ENCODE data around the gene CNTFR. TPM values are rescaled to one million over a fixed set of nuclear protein-coding genes. Genes with fewer than 3 reads are reported as not detected.
"Not testable (repeated sequence)": the region's sequence is repeated elsewhere in the genome, so short reads cannot be mapped to it uniquely, and the experiment has no call there.

CNTFR gene
- total RNA-seq, 1 experiment from 2014 or later: not detected

GRCh38 chr9:34544035-34544434 lies 45.5 kb downstream of the CNTFR start:
- Histone ChIP-seq H3K4me3 (no peak overlapping the region), H3K9me3 (replicated peaks) (no peaks in the 10 kb centered on the region), H3K27me3 (replicated peaks) (no peaks in the 10 kb centered on the region), H3K27ac (no peak overlapping the region), H3K4me1 (replicated peaks) (no peaks in the 10 kb centered on the region), H3K36me3 (no peaks in the 10 kb centered on the region)
- DNase-seq (ENCODE audit: low read depth in 1 of 2, low spot score in 2 of 2): no peak

DNA sequence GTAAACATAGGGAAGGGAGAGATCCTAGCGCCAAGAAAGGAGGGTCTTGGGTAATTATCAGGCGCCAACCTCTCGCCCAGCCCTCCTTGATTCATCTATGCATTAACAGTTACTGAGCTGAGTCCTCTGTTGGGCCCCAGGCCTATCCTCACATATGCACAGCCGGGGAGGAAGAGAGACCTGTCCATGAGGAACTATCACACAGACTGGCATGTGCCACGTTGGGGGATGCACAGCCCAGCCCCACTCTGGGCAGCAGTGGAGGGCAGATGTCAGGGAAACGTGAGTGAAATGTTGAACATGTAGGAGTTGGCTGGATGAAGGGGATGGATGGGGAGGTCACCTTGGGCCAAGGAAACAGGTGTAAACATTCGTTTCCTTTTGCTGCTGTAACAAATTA lies 48.0 kb downstream of the CNTFR start:
- Histone ChIP-seq H3K4me3 (no peak overlapping the region), H3K36me3 (no peaks in the 10 kb centered on the region), H3K4me1 (replicated peaks) (no peaks in the 10 kb centered on the region), H3K27ac (no peak overlapping the region), H3K27me3 (replicated peaks) (no peaks in the 10 kb centered on the region), H3K9me3 (replicated peaks) (no peaks in the 10 kb centered on the region)
- no peak for DNase-seq (ENCODE audit: low read depth in 1 of 2, low spot score in 2 of 2)

DNA sequence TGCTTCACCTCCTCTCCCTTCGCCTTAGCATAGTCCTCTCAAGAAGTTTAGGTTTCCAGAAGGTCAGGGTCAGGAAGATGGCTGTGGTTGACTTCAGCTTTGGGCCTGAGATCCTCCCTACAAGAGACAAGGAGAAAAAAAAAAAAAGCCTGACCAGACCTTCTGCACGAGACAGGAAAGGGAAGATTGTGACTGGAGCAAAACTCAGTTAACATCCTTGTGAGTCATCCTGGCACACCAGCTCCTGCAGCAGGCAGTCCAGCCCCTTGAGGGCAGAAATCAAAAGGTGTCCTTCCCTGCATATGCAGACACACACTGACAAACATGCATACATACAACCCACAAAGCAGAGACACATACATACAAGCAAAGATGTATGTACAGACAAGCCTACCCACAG lies 48.7 kb downstream of the CNTFR start:
- H3K27me3 ChIP-seq (replicated peaks): no peaks in the 10 kb centered on the region
- no peak overlapping the region for H3K27ac ChIP-seq
- H3K4me1 ChIP-seq (replicated peaks): no peaks in the 10 kb centered on the region
- no peaks in the 10 kb centered on the region for H3K36me3 ChIP-seq
- DNase-seq (ENCODE audit: low read depth in 1 of 2, low spot score in 2 of 2): no peak
- no peaks in the 10 kb centered on the region for H3K9me3 ChIP-seq (replicated peaks)
- no peak overlapping the region for H3K4me3 ChIP-seq

DNA sequence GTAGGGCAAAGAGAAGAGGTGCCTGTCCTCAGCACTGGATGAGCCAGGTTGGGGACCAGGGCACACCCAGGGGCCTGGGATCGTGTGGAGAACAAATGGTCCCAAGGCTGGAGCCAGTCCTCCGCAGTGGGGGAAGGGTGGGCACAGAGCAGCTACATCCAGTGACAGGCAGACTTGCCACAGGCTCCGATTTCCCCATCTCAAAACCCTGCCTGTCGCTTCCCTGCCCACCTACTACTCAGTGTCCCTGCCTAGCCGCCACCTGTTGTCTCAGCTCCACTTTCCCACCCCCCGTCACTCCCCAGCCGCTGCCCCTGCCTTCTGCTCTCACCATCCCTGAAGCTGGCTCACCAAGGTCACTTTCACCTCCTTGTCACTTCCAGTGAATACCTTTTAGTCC lies 52.8 kb downstream of the CNTFR start:
- Histone ChIP-seq H3K4me1 (replicated peaks) (no peaks in the 10 kb centered on the region), H3K4me3 (no peak overlapping the region), H3K9me3 (replicated peaks) (no peaks in the 10 kb centered on the region), H3K36me3 (no peaks in the 10 kb centered on the region), H3K27ac (no peak overlapping the region), H3K27me3 (replicated peaks) (no peaks in the 10 kb centered on the region)
- DNase-seq (ENCODE audit: low read depth in 1 of 2, low spot score in 2 of 2): no peak

- not testable (repeated sequence) for H3K36me3 ChIP-seq; H3K4me3 ChIP-seq; DNase-seq (ENCODE audit: low read depth in 1 of 2, low spot score in 2 of 2); H3K4me1 ChIP-seq (replicated peaks); H3K27ac ChIP-seq; H3K27me3 ChIP-seq (replicated peaks); H3K9me3 ChIP-seq (replicated peaks)
Observed at GRCh38 chr9:34532041-34532440, 57.5 kb downstream of the CNTFR start.

DNA sequence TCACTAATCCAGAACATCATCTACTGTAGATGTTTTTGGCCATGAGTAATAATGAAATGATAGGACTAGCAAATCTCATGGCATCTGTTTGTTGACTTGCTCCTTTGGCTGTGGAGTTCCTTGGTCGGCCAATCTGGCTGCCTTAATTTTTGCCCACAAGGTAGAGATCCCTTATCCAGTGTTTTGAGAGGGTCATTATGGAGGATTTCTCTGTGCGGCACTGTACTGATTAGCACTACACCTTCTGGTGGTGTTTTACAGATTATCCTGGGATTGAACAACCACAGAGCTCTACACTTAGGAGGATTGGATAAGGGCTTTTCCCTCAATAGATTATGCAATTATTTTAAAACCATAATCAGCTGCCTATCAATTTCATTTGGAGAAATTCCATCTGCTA lies 63.5 kb downstream of the CNTFR start:
- H3K4me1 ChIP-seq (replicated peaks): no peaks in the 10 kb centered on the region; the same call in 1 of the 2 replicates
- H3K27ac ChIP-seq: no peak overlapping the region

DNA sequence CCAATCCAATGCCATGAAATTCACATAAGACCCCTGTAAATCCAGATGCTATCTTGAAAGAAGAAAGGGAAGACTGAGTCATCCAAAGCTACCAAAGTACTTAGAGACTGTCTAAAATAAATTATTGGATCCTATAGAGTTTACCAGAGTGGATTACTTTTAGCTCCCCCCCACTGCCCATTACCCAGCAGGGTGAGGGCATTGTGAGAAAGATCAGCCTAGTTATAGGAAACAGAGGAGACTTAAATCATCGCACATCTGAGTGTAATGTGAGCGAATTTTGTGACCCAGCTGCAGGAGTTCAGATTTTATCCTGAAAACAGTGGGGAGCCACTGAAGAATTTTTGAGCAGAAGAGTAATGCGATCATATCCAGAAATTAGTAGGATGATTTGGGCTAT lies 65.2 kb downstream of the CNTFR start:
- H3K4me3 ChIP-seq: no peak overlapping the region
- DNase-seq (ENCODE audit: low read depth in 1 of 2, low spot score in 2 of 2): no peak

More for the DNA sequence above, 63.5 kb downstream of the CNTFR start:
- Histone ChIP-seq H3K9me3 (replicated peaks) (no peaks in the 10 kb centered on the region), H3K27me3 (replicated peaks) (peaks cover 5% of the 10 kb centered on the region; the same call in 1 of the 2 replicates), H3K36me3 (no peaks in the 10 kb centered on the region), H3K4me3 (no peak overlapping the region)
- DNase-seq (ENCODE audit: low read depth in 1 of 2, low spot score in 2 of 2): no peak

DNA sequence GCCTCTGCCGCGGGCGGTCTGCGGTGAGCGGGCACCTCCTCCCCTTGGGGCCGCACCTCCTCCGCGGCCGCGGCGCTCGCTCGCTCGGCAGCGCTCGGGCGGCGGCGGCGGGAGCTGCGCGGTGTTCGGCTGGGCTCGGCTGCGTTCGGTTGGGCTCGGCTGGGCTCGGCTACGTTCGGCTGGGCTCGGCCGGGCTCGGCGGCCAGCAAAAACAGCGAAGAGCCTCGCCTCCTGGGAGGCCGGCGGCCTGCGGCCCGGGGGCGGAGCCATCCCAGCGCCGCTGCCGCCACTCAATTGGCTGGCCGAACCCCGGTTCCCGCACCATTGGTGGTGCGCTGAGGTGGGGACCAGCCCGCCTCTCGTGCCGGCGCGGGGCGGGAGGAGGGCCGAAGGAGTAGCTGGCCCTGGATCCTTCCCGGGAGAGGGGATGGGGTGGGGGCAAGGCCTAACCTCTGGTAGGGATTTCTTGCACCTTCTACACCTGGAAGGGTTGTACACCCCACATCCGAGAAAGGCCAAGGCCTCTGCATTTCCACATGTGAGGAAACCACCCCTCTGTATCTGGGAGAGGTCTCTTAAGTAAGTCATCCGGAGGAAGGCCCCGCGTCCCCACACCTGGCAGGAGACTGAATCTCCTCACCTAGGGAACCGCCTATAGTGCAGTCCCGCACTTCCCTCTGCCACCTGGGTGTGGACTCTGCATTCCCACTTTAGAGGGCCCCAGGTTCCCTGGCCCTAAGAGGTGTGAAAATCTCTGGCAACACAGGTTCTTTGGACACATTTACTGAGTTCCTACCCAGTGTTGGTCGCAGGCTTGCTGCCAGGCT lies 66.3 kb downstream of the CNTFR start, which contains the start of gene ENHO:
TSS of gene ENHO (minus strand) at position 20 of the 827 bp plus-strand sequence. CDS start 1,295 bp downstream, outside the sequence.
- peak; percentile 63 to 69 for DNase-seq (ENCODE audit: low read depth in 1 of 2, low spot score in 2 of 2)
- H3K36me3 ChIP-seq: no peaks in the 10 kb centered on the region
- no peak within 1 kb of the TSS for H3K27ac ChIP-seq
- H3K4me3 ChIP-seq: peak within 1 kb of the TSS; percentile 12; the same call in 1 of the 2 replicates
- H3K4me1 ChIP-seq (replicated peaks): no peaks in the 10 kb centered on the region; the same call in 1 of the 2 replicates
- H3K9me3 ChIP-seq (replicated peaks): no peaks in the 10 kb centered on the region
- H3K27me3 ChIP-seq (replicated peaks): peaks cover 5% of the 10 kb centered on the region; the same call in 1 of the 2 replicates

More for the DNA sequence above, 65.2 kb downstream of the CNTFR start:
- Histone ChIP-seq H3K27me3 (replicated peaks) (peaks cover 5% of the 10 kb centered on the region; the same call in 1 of the 2 replicates), H3K36me3 (no peaks in the 10 kb centered on the region), H3K27ac (no peak overlapping the region), H3K9me3 (replicated peaks) (no peaks in the 10 kb centered on the region), H3K4me1 (replicated peaks) (no peaks in the 10 kb centered on the region; the same call in 1 of the 2 replicates)

DNA sequence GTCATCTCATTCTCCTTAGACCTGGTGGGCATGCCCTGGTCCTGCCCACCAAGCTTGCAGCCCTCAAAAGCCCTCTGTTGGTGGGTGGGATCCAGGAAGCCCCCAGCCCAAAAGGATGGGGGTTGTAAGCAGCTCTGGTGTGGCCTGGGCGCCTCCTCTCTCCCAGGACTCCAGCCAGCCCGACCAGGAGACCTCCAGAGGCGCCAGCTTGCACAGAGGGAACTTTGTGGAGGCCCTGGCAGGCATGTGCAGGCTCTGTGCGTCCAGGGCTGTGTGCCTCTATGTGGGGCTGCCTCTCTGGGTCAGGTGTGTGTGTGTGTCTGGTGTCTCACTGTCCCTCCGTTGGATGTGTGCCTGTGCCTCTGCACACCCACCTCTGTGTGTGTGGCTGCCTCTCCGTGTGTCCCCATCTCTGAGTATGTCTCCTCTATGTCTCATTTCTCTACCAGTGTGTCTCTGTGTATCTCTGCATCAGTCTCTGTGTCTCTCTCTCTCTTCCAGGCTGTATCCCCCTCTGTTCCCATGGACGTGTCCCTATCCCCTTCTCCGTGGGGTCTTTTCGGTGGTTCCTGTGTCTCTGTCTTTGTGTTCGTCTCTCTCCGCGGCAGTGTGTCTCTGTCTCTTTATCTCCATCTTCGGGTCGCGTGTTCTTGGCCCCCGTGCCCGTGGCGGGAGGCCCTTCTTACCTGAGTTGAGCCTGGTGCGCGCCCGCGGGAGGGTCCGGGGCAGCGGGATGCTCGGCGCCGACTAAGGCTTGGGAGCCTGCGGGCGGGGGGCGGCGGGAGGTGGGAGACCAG lies 67.2 kb downstream of the CNTFR start:
- H3K27ac ChIP-seq: no peak overlapping the region
- H3K4me1 ChIP-seq (replicated peaks): no peaks in the 10 kb centered on the region; the same call in 1 of the 2 replicates
- no peak for DNase-seq (ENCODE audit: low read depth in 1 of 2, low spot score in 2 of 2)
- peaks cover 5% of the 10 kb centered on the region; the same call in 1 of the 2 replicates for H3K27me3 ChIP-seq (replicated peaks)
- H3K9me3 ChIP-seq (replicated peaks): no peaks in the 10 kb centered on the region
- H3K4me3 ChIP-seq: peak overlapping the region; percentile 12; the same call in 1 of the 2 replicates
- no peaks in the 10 kb centered on the region for H3K36me3 ChIP-seq

GRCh38 chr9:34521406-34522045 lies 68.0 kb downstream of the CNTFR start:
- Histone ChIP-seq H3K9me3 (replicated peaks) (no peaks in the 10 kb centered on the region), H3K4me1 (replicated peaks) (no peaks in the 10 kb centered on the region; the same call in 1 of the 2 replicates), H3K4me3 (no peak overlapping the region), H3K27ac (no peak overlapping the region), H3K27me3 (replicated peaks) (peaks cover 5% of the 10 kb centered on the region; the same call in 1 of the 2 replicates), H3K36me3 (no peaks in the 10 kb centered on the region)
- no peak for DNase-seq (ENCODE audit: low read depth in 1 of 2, low spot score in 2 of 2)

GRCh38 chr9:34520505-34521385 lies 68.8 kb downstream of the CNTFR start:
- no peaks in the 10 kb centered on the region for H3K9me3 ChIP-seq (replicated peaks)
- no peak overlapping the region for H3K4me3 ChIP-seq
- DNase-seq (ENCODE audit: low read depth in 1 of 2, low spot score in 2 of 2): no peak
- no peaks in the 10 kb centered on the region for H3K36me3 ChIP-seq
- peaks cover 5% of the 10 kb centered on the region; the same call in 1 of the 2 replicates for H3K27me3 ChIP-seq (replicated peaks)
- H3K27ac ChIP-seq: no peak overlapping the region
- H3K4me1 ChIP-seq (replicated peaks): no peaks in the 10 kb centered on the region; the same call in 1 of the 2 replicates

DNA sequence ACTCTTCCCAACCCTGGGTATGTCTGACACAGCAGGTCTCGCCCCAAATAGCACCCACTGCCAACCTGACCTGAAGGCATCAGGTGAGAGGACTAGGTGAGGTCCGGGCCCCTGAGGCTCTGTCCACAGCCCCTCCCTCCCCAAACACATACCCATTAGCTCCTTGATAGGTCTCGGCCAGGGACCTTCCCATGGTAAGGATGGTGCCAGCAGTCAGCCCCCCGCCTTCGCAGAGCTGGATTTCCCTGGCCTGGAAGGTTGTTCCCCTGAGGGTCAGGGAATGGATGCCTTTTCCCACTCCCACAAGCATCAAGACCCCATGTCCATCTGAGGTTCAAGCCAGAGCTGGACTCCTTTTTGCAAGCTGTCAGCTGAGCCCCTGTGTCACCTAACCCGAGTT lies 69.4 kb downstream of the CNTFR start:
- H3K27ac ChIP-seq: no peak overlapping the region
- H3K4me3 ChIP-seq: no peak overlapping the region
- H3K36me3 ChIP-seq: no peaks in the 10 kb centered on the region
- no peaks in the 10 kb centered on the region for H3K9me3 ChIP-seq (replicated peaks)
- H3K27me3 ChIP-seq (replicated peaks): peaks cover 5% of the 10 kb centered on the region; the same call in 1 of the 2 replicates
- no peak for DNase-seq (ENCODE audit: low read depth in 1 of 2, low spot score in 2 of 2)
- H3K4me1 ChIP-seq (replicated peaks): no peaks in the 10 kb centered on the region; the same call in 1 of the 2 replicates
